ENCODE results near the gene NEK10. TPM values are rescaled to one million over a fixed set of nuclear protein-coding genes. Genes with fewer than 3 reads are reported as not detected.

The NEK10 gene
- total RNA-seq, 1 donor from 2014 or later = 0.28 TPM

GRCh38 chr3:27134171-27134796, 234.9 kb downstream of the NEK10 start:
- Mint-ChIP-seq H3K4me3 (no peak overlapping the region), H3K9me3 (no peaks in the 10 kb centered on the region), H3K36me3 (ENCODE audit: low read depth) (no peaks in the 10 kb centered on the region), H3K27ac (no peak overlapping the region), H3K4me1 (no peaks in the 10 kb centered on the region), H3K27me3 (no peaks in the 10 kb centered on the region)
- peak; percentile 86 for DNase-seq
- intact Hi-C loops (cut with micrococcal nuclease) = loop anchor here (1.0 to 10.0 kb wide), 4 partner anchors 121 to 1191 kb away; no protein-coding TSS in a partner anchor

GRCh38 chr3:27133060-27133459, 236.1 kb downstream of the NEK10 start:
- DNase-seq = no peak
- Mint-ChIP-seq H3K4me3 (no peak overlapping the region), H3K27me3 (no peaks in the 10 kb centered on the region), H3K9me3 (no peaks in the 10 kb centered on the region), H3K27ac (no peak overlapping the region), H3K4me1 (no peaks in the 10 kb centered on the region), H3K36me3 (ENCODE audit: low read depth) (no peaks in the 10 kb centered on the region)
- intact Hi-C loops (cut with micrococcal nuclease) = loop anchor here (10.0 kb wide), 2 partner anchors 122 to 1192 kb away; no protein-coding TSS in a partner anchor

- no peak overlapping the region for H3K4me3 Mint-ChIP-seq
- no peak overlapping the region for H3K27ac Mint-ChIP-seq
- H3K27me3 Mint-ChIP-seq = no peaks in the 10 kb centered on the region
- DNase-seq = no peak
- intact Hi-C loops (cut with micrococcal nuclease) = loop anchor here (10.0 kb wide), 2 partner anchors 124 to 1194 kb away; no protein-coding TSS in a partner anchor
- no peaks in the 10 kb centered on the region for H3K4me1 Mint-ChIP-seq
- no peaks in the 10 kb centered on the region for H3K9me3 Mint-ChIP-seq
- no peaks in the 10 kb centered on the region for H3K36me3 Mint-ChIP-seq (ENCODE audit: low read depth)
Measured at GRCh38 chr3:27130796-27131195, 238.4 kb downstream of the NEK10 start.

GRCh38 chr3:27127879-27128278, 241.3 kb downstream of the NEK10 start:
- no peak overlapping the region for H3K27ac Mint-ChIP-seq
- no peaks in the 10 kb centered on the region for H3K4me1 Mint-ChIP-seq
- intact Hi-C loops (cut with micrococcal nuclease) = no loop called here
- no peak overlapping the region for H3K4me3 Mint-ChIP-seq
- no peaks in the 10 kb centered on the region for H3K27me3 Mint-ChIP-seq
- H3K36me3 Mint-ChIP-seq (ENCODE audit: low read depth) = no peaks in the 10 kb centered on the region
- DNase-seq = no peak
- no peaks in the 10 kb centered on the region for H3K9me3 Mint-ChIP-seq

- no peak overlapping the region for H3K27ac Mint-ChIP-seq
- intact Hi-C loops (cut with micrococcal nuclease) = no loop called here
- no peaks in the 10 kb centered on the region for H3K36me3 Mint-ChIP-seq (ENCODE audit: low read depth)
- no peaks in the 10 kb centered on the region for H3K4me1 Mint-ChIP-seq
- DNase-seq = no peak
- H3K9me3 Mint-ChIP-seq = no peaks in the 10 kb centered on the region
- H3K27me3 Mint-ChIP-seq = no peaks in the 10 kb centered on the region
- H3K4me3 Mint-ChIP-seq = no peak overlapping the region
Measured at GRCh38 chr3:27127195-27127594, 242.0 kb downstream of the NEK10 start.

- Mint-ChIP-seq H3K27ac (no peak overlapping the region), H3K36me3 (ENCODE audit: low read depth) (no peaks in the 10 kb centered on the region), H3K9me3 (no peaks in the 10 kb centered on the region), H3K4me3 (no peak overlapping the region), H3K4me1 (no peaks in the 10 kb centered on the region), H3K27me3 (no peaks in the 10 kb centered on the region)
- DNase-seq = no peak
- intact Hi-C loops (cut with micrococcal nuclease) = no loop called here
Measured at GRCh38 chr3:27125821-27126501, 243.2 kb downstream of the NEK10 start.

GRCh38 chr3:27119639-27120038, 249.5 kb downstream of the NEK10 start:
- Mint-ChIP-seq H3K9me3 (no peaks in the 10 kb centered on the region), H3K27ac (no peak overlapping the region)
- intact Hi-C loops (cut with micrococcal nuclease) = no loop called here

GRCh38 chr3:27115352-27115751, 253.8 kb downstream of the NEK10 start:
- Mint-ChIP-seq H3K36me3 (ENCODE audit: low read depth) (no peaks in the 10 kb centered on the region), H3K27ac (no peak overlapping the region), H3K4me3 (no peak overlapping the region), H3K4me1 (no peaks in the 10 kb centered on the region), H3K27me3 (peaks cover 2% of the 10 kb centered on the region), H3K9me3 (no peaks in the 10 kb centered on the region)
- no peak for DNase-seq
- intact Hi-C loops (cut with micrococcal nuclease) = no loop called here

More at GRCh38 chr3:27119639-27120038, 249.5 kb downstream of the NEK10 start:
- Mint-ChIP-seq H3K4me3 (no peak overlapping the region), H3K4me1 (no peaks in the 10 kb centered on the region), H3K36me3 (ENCODE audit: low read depth) (no peaks in the 10 kb centered on the region), H3K27me3 (peaks cover 2% of the 10 kb centered on the region)
- no peak for DNase-seq

GRCh38 chr3:27114684-27115083, 254.5 kb downstream of the NEK10 start:
- no peak for DNase-seq
- peaks cover 2% of the 10 kb centered on the region for H3K27me3 Mint-ChIP-seq
- no peak overlapping the region for H3K4me3 Mint-ChIP-seq
- intact Hi-C loops (cut with micrococcal nuclease) = no loop called here
- H3K9me3 Mint-ChIP-seq = no peaks in the 10 kb centered on the region
- no peaks in the 10 kb centered on the region for H3K36me3 Mint-ChIP-seq (ENCODE audit: low read depth)
- no peak overlapping the region for H3K27ac Mint-ChIP-seq
- H3K4me1 Mint-ChIP-seq = no peaks in the 10 kb centered on the region

- Mint-ChIP-seq H3K27me3 (peaks cover 2% of the 10 kb centered on the region), H3K4me3 (no peak overlapping the region), H3K27ac (no peak overlapping the region), H3K36me3 (ENCODE audit: low read depth) (no peaks in the 10 kb centered on the region), H3K4me1 (no peaks in the 10 kb centered on the region), H3K9me3 (no peaks in the 10 kb centered on the region)
- no peak for DNase-seq
- intact Hi-C loops (cut with micrococcal nuclease) = no loop called here
Measured at GRCh38 chr3:27114129-27114528, 255.1 kb downstream of the NEK10 start.

- H3K4me3 Mint-ChIP-seq = no peak overlapping the region
- H3K36me3 Mint-ChIP-seq (ENCODE audit: low read depth) = no peaks in the 10 kb centered on the region
- H3K27me3 Mint-ChIP-seq = no peaks in the 10 kb centered on the region
- DNase-seq = no peak
- H3K4me1 Mint-ChIP-seq = no peaks in the 10 kb centered on the region
- H3K27ac Mint-ChIP-seq = no peak overlapping the region
- intact Hi-C loops (cut with micrococcal nuclease) = no loop called here
- H3K9me3 Mint-ChIP-seq = no peaks in the 10 kb centered on the region
Measured at GRCh38 chr3:27110020-27110419, 259.2 kb downstream of the NEK10 start.

- H3K27me3 Mint-ChIP-seq = no peaks in the 10 kb centered on the region
- intact Hi-C loops (cut with micrococcal nuclease) = no loop called here
- no peaks in the 10 kb centered on the region for H3K36me3 Mint-ChIP-seq (ENCODE audit: low read depth)
- H3K9me3 Mint-ChIP-seq = no peaks in the 10 kb centered on the region
- no peak overlapping the region for H3K4me3 Mint-ChIP-seq
- DNase-seq = no peak
- H3K27ac Mint-ChIP-seq = no peak overlapping the region
- H3K4me1 Mint-ChIP-seq = no peaks in the 10 kb centered on the region
Measured at GRCh38 chr3:27108322-27108721, 260.9 kb downstream of the NEK10 start.

- H3K27me3 Mint-ChIP-seq = no peaks in the 10 kb centered on the region
- intact Hi-C loops (cut with micrococcal nuclease) = no loop called here
- no peak for DNase-seq
- no peaks in the 10 kb centered on the region for H3K4me1 Mint-ChIP-seq
- H3K27ac Mint-ChIP-seq = no peak overlapping the region
- no peak overlapping the region for H3K4me3 Mint-ChIP-seq
- H3K9me3 Mint-ChIP-seq = no peaks in the 10 kb centered on the region
- H3K36me3 Mint-ChIP-seq (ENCODE audit: low read depth) = no peaks in the 10 kb centered on the region
Measured at GRCh38 chr3:27105904-27106303, 263.3 kb downstream of the NEK10 start.

- H3K9me3 Mint-ChIP-seq = no peaks in the 10 kb centered on the region
Measured at GRCh38 chr3:27097182-27097581, 272.0 kb downstream of the NEK10 start.

More at GRCh38 chr3:27097182-27097581, 272.0 kb downstream of the NEK10 start:
- Mint-ChIP-seq H3K4me3 (no peak overlapping the region), H3K36me3 (ENCODE audit: low read depth) (no peaks in the 10 kb centered on the region), H3K27ac (no peak overlapping the region), H3K27me3 (no peaks in the 10 kb centered on the region), H3K4me1 (no peaks in the 10 kb centered on the region)
- intact Hi-C loops (cut with micrococcal nuclease) = no loop called here
- no peak for DNase-seq
